ENCODE measurements around the gene P2RY8. TPM values are rescaled to one million over a fixed set of nuclear protein-coding genes. Genes with fewer than 3 reads are reported as not detected.
A peak's percentile ranks its signal among the peaks of the same experiment; 100 is the strongest.

P2RY8 gene
- total and polyA plus RNA-seq, 10 of the 15 experiments (the other 5 are each of a cell fraction or from before 2014, with no cell fraction given): 2.0 to 64.4 (median 36.5) TPM

- peak; percentile 83 for TF ChIP-seq PKNOX1 (IDR thresholded peaks at IDR 0.05)
- TF ChIP-seq MAX (IDR thresholded peaks at IDR 0.05; ENCODE audit: low read depth, low read length): 0 out of 2 replicates have a peak, but pooled peaks have one; percentile 57
- no peak for TF ChIP-seq FOXK2 (IDR thresholded peaks at IDR 0.05)
- no peak for TF ChIP-seq HCFC1 (IDR thresholded peaks at IDR 0.05; ENCODE audit: low read length)
- TF ChIP-seq CTCF (IDR thresholded peaks at IDR 0.05 in 2 of 3, conservative IDR thresholded peaks at IDR 0.05 in 1 of 3; ENCODE audit: control insufficient read depth in 2 of 3, extremely low read depth in 1 of 3, insufficient read depth in 1 of 3, low read depth in 3 of 3, low read length in 3 of 3): no peak
- no peak for TF ChIP-seq ZZZ3 (IDR thresholded peaks at IDR 0.05; ENCODE audit: control insufficient read depth, insufficient read length, low read depth)
- TF ChIP-seq NFYB (IDR thresholded peaks at IDR 0.05; ENCODE audit: insufficient read depth, low read depth, low read length): no peak
- no peak for TF ChIP-seq HDAC6 (IDR thresholded peaks at IDR 0.05; ENCODE audit: unreplicated experiment)
- no peak for TF ChIP-seq RBBP5 (conservative IDR thresholded peaks at IDR 0.05)
- peak; percentile 83 for TF ChIP-seq KLF5 (IDR thresholded peaks at IDR 0.05; ENCODE audit: partially characterized antibody)
- TF ChIP-seq SMAD5 (IDR thresholded peaks at IDR 0.05; ENCODE audit: low read depth): no peak
- no peak for TF ChIP-seq ZNF622 (IDR thresholded peaks at IDR 0.05)
- TF ChIP-seq ZBTB11 (CRISPR knock-in tag; IDR thresholded peaks at IDR 0.05): no peak
- no peak for TF ChIP-seq SIX5 (IDR thresholded peaks at IDR 0.05; ENCODE audit: low read depth, low read length, severe bottlenecking)
- 0 out of 2 replicates have a peak, but pooled peaks have one; percentile 14 for TF ChIP-seq GABPA (IDR thresholded peaks at IDR 0.05; ENCODE audit: low read depth)
- peak; percentile 90 to 95; a peak in 3 of 4 replicates for TF ChIP-seq EP300 (IDR thresholded peaks at IDR 0.05; ENCODE audit: borderline replicate concordance in 1 of 2, control insufficient read depth in 1 of 2, low read depth in 2 of 2, low read length in 2 of 2)
- peak; percentile 36; the same call in 1 of the 2 replicates for TF ChIP-seq JUNB (IDR thresholded peaks at IDR 0.05)
- no peak for TF ChIP-seq NRF1 (conservative IDR thresholded peaks at IDR 0.05; ENCODE audit: low read depth, low read length)
- TF ChIP-seq PRDM15 (CRISPR knock-in tag; IDR thresholded peaks at IDR 0.05): no peak
Observed at GRCh38 chrX:1483843-1484637, 52.9 kb downstream of the P2RY8 start (continued).
